CD14-positive monocyte (primary cell): ENCODE results near the gene PDE8B. TPM values are rescaled to one million over a fixed set of nuclear protein-coding genes. Genes with fewer than 3 reads are reported as not detected.
"Not testable (repeated sequence)": the region's sequence is repeated elsewhere in the genome, so short reads cannot be mapped to it uniquely, and the experiment has no call there.

Experiments used
- DNase-seq, 3 donors: peaks; one replicate each; pipeline ENCODE4 v3.0.0-alpha.2; 2011 to 2022
- H2AFZ ChIP-seq: 2 replicates; pipeline ENCODE4 v1.6.0; 2012; ENCODE audit warnings: mild to moderate bottlenecking, low read depth, low read length, inconsistent platforms; ENCODE audit not compliant: insufficient read depth, poor library complexity, severe bottlenecking
- H3K27ac ChIP-seq, 2 donors: 1 replicate in 1 of 2; 2 replicates in 1 of 2; pipeline ENCODE4 v1.5.1; 2012 to 2013; ENCODE audit warnings: low read length in 2 of 2, control low read depth in 1 of 2, inconsistent platforms in 1 of 2, low read depth in 1 of 2, mild to moderate bottlenecking in 1 of 2
- H3K27me3 ChIP-seq, 2 donors: one replicate each; pipeline versions ENCODE4 v1.6.0 to v1.6.1; 2011 to 2013; ENCODE audit warnings: low read length in 2 of 2; ENCODE audit not compliant: control insufficient read depth in 2 of 2, insufficient read depth in 2 of 2
- H3K36me3 ChIP-seq, 2 donors: replicated peaks in 1 of 2; 1 replicate in 1 of 2; 2 replicates in 1 of 2; pipeline versions ENCODE4 v1.5.1 to v1.6.1; 2012 to 2013; ENCODE audit warnings: low read length in 2 of 2, control low read depth in 1 of 2, inconsistent platforms in 1 of 2, mild to moderate bottlenecking in 1 of 2; ENCODE audit not compliant: insufficient read depth in 2 of 2, control insufficient read depth in 1 of 2
- H3K4me1 ChIP-seq, 2 donors: 1 replicate in 1 of 2; 2 replicates in 1 of 2; pipeline versions ENCODE4 v1.5.1 to v1.6.1; 2012 to 2013; ENCODE audit warnings: low read length in 2 of 2, control low read depth in 1 of 2, inconsistent platforms in 1 of 2, mild to moderate bottlenecking in 1 of 2, moderate library complexity in 1 of 2; ENCODE audit not compliant: insufficient read depth in 2 of 2, control insufficient read depth in 1 of 2
- H3K4me2 ChIP-seq: replicated peaks from 2 replicates; pipeline ENCODE3; 2012; ENCODE audit warnings: low read length, moderate library complexity, mild to moderate bottlenecking; ENCODE audit not compliant: poor library complexity, severe bottlenecking; ENCODE audit errors: extremely low read depth
- H3K4me3 ChIP-seq, 3 experiments: fragments of 200-600 bp in 1 of 3; sonication (generic) in 1 of 3; replicated peaks in 1 of 3; 1 replicate in 2 of 3; 2 replicates in 1 of 3; pipeline ENCODE4 v1.5.1; 2011 to 2013; ENCODE audit warnings: low read length in 3 of 3, mild to moderate bottlenecking in 3 of 3, control low read depth in 2 of 3, low read depth in 2 of 3, inconsistent platforms in 1 of 3, moderate library complexity in 1 of 3
- H3K79me2 ChIP-seq: 2 replicates; pipeline ENCODE4 v1.6.0; 2012; ENCODE audit warnings: mild to moderate bottlenecking, control low read depth, inconsistent platforms, low read length, moderate library complexity; ENCODE audit not compliant: insufficient read depth
- H3K9ac ChIP-seq: 2 replicates; pipeline ENCODE4 v1.6.0; 2017; ENCODE audit warnings: low read length, mild to moderate bottlenecking; ENCODE audit not compliant: insufficient read depth, poor library complexity, severe bottlenecking
- H3K9me3 ChIP-seq, 2 donors: replicated peaks in 1 of 2; 1 replicate in 1 of 2; 2 replicates in 1 of 2; pipeline versions ENCODE4 v1.5.1 to v1.6.1; 2012 to 2013; ENCODE audit warnings: low read length in 2 of 2, control low read depth in 1 of 2; ENCODE audit not compliant: control insufficient read depth in 1 of 2, insufficient read depth in 1 of 2
- H4K20me1 ChIP-seq: 2 replicates; pipeline ENCODE4 v1.6.0; 2012; ENCODE audit warnings: mild to moderate bottlenecking, low read length, control low read depth, moderate library complexity; ENCODE audit not compliant: insufficient read depth
- H3K27ac Mint-ChIP-seq, 7 donors: one replicate each; pipeline ENCODE4 v1.8.0; 2020; ENCODE audit warnings: mild to moderate bottlenecking in 7 of 7, mixed read lengths in 7 of 7, moderate library complexity in 6 of 7, inconsistent platforms in 2 of 7
- H3K27me3 Mint-ChIP-seq, 3 donors: one replicate each; pipeline ENCODE4 v1.8.0; 2021 to 2022; ENCODE audit warnings: low read depth in 3 of 3, mild to moderate bottlenecking in 3 of 3, mixed read lengths in 3 of 3, moderate library complexity in 3 of 3, inconsistent platforms in 1 of 3
- H3K36me3 Mint-ChIP-seq, 2 donors: one replicate each; pipeline ENCODE4 v1.8.0; 2020; ENCODE audit warnings: mixed read lengths in 2 of 2, inconsistent platforms in 1 of 2, mild to moderate bottlenecking in 1 of 2
- H3K4me1 Mint-ChIP-seq: one replicate; pipeline ENCODE4 v1.8.0; 2020; ENCODE audit warnings: mild to moderate bottlenecking, mixed read lengths
- H3K4me3 Mint-ChIP-seq, 2 donors: one replicate each; pipeline ENCODE4 v1.8.0; 2020; ENCODE audit warnings: mild to moderate bottlenecking in 2 of 2, mixed read lengths in 2 of 2, moderate library complexity in 1 of 2
- H3K9me3 Mint-ChIP-seq, 7 donors: one replicate each; pipeline ENCODE4 v1.8.0; 2020 to 2022; ENCODE audit warnings: mixed read lengths in 7 of 7, mild to moderate bottlenecking in 6 of 7, moderate library complexity in 6 of 7, inconsistent platforms in 2 of 7
- WGBS: methylation state at CpG from one replicate; pipeline ENCODE4 v1.1.5; 2013; ENCODE audit warnings: missing lambda C conversion rate; ENCODE audit not compliant: insufficient coverage; 5-methylcytosine and 5-hydroxymethylcytosine counted together
- intact Hi-C, 2 donors: fragments of 100-400 bp; cut with micrococcal nuclease; formaldehyde crosslinking; loops; one replicate each; pipeline versions ENCODE4 v1.15.0 to v1.15.1; 2023
- polyA plus RNA-seq, 3 donors: library from polyadenylated mRNA; depleted of rRNA in 1 of 3; unstranded in 2 of 3; stranded (reverse) in 1 of 3; fragments of 300-500 nt in 2 of 3; fragments of >200 nt in 1 of 3; fragmentation: Illumina TruSeq in 2 of 3; gene quantifications; 1 replicate in 2 of 3; 2 replicates in 1 of 3; pipeline ENCODE4 v1.2.3, GENCODE V29; 2012 to 2021
- TF ChIP-seq, protein P1 (sequence below): fragments of 200-600 bp; IDR thresholded peaks from one replicate; pipeline ENCODE4 v1.8.0; 2022; ENCODE audit warnings: antibody characterized with exemption, mild to moderate bottlenecking

The PDE8B gene
- polyA plus RNA-seq, 3 donors: 0.11 to 0.61 (median 0.29) TPM

DNA sequence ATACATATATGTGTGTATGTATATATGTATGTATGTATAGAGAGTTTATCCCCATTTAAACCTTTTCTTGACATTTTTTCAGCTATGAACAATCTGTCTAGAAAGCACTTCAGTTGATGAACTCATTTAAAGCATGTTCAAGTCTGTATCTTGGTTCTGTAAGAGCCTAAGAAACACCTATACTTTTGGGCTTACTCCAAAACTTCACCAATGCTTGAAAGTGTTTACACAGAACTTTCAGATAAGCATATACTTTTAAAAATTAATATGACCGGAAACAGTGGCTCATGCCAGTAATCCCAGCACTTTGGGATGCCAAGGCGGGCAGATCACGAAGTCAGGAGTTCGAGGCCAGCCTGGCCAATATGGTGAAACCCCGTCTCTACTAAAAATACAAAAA is 250.8 kb downstream of the PDE8B start:
- H3K9ac ChIP-seq: no peak overlapping the region
- no peaks in the 10 kb centered on the region for H3K27me3 Mint-ChIP-seq
- no peaks in the 10 kb centered on the region for H3K27me3 ChIP-seq
- no peak overlapping the region for H3K4me3 ChIP-seq
- H3K4me2 ChIP-seq: no peak overlapping the region
- peaks cover 15% of the 10 kb centered on the region for H3K4me1 Mint-ChIP-seq
- peaks cover 14% of the 10 kb centered on the region for H3K79me2 ChIP-seq
- H3K4me1 ChIP-seq: peaks cover 6 to 19% of the 10 kb centered on the region in 2 donors
- TF ChIP-seq, protein P1, sequence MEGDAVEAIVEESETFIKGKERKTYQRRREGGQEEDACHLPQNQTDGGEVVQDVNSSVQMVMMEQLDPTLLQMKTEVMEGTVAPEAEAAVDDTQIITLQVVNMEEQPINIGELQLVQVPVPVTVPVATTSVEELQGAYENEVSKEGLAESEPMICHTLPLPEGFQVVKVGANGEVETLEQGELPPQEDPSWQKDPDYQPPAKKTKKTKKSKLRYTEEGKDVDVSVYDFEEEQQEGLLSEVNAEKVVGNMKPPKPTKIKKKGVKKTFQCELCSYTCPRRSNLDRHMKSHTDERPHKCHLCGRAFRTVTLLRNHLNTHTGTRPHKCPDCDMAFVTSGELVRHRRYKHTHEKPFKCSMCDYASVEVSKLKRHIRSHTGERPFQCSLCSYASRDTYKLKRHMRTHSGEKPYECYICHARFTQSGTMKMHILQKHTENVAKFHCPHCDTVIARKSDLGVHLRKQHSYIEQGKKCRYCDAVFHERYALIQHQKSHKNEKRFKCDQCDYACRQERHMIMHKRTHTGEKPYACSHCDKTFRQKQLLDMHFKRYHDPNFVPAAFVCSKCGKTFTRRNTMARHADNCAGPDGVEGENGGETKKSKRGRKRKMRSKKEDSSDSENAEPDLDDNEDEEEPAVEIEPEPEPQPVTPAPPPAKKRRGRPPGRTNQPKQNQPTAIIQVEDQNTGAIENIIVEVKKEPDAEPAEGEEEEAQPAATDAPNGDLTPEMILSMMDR: no peak
- intact Hi-C loops: no loop called here
- no peaks in the 10 kb centered on the region for H4K20me1 ChIP-seq
- no peak overlapping the region for H2AFZ ChIP-seq
- peaks cover 22 to 25% of the 10 kb centered on the region in 2 donors for H3K36me3 Mint-ChIP-seq
- no peaks in the 10 kb centered on the region for H3K9me3 Mint-ChIP-seq
- 96% methylated on average over 4 of the region's 5 CpGs for WGBS
- no peak overlapping the region for H3K4me3 Mint-ChIP-seq
- H3K27ac Mint-ChIP-seq: no peak overlapping the region
- no peak for DNase-seq
- no peaks in the 10 kb centered on the region for H3K9me3 ChIP-seq
- H3K27ac ChIP-seq: no peak overlapping the region
- peaks cover 18 to 42% of the 10 kb centered on the region in 2 donors for H3K36me3 ChIP-seq

DNA sequence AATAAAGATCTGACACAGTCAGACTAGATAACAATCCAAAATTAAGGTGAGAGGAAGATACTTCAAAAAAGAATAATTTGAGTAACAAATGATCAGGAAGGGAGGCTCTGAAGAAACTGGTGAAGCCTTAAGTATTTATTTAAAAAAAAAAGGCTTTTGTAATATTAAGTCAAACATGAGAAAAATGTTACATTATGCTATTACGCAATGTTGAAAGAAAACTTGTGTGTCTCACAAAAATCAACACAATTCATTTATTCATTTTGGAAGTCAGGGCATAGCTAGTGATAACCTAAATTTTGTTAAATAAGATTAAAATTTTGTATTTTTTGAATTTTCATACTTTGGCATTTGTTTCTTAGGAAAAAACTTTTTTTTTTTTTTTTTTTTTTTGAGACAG is 253.4 kb downstream of the PDE8B start:
- peaks cover 6 to 19% of the 10 kb centered on the region in 2 donors for H3K4me1 ChIP-seq
- no peak overlapping the region for H3K4me3 Mint-ChIP-seq
- H3K27ac ChIP-seq: no peak overlapping the region
- no peak overlapping the region for H3K9ac ChIP-seq
- peak overlapping the region in 2 of 7 donors; percentile 59 to 78 for H3K27ac Mint-ChIP-seq
- peaks cover 0 to 2% (median 0%) of the 10 kb centered on the region in 7 donors for H3K9me3 Mint-ChIP-seq
- no peaks in the 10 kb centered on the region for H3K27me3 Mint-ChIP-seq
- TF ChIP-seq, protein P1: no peak
- peaks cover 13 to 31% of the 10 kb centered on the region in 2 donors for H3K36me3 ChIP-seq
- H3K4me2 ChIP-seq: no peak overlapping the region
- peaks cover 25% of the 10 kb centered on the region for H3K79me2 ChIP-seq
- intact Hi-C loops: no loop called here
- no CpG with 5 or more reads among the region's 1 CpG for whole genome bisulfite sequencing
- no peaks in the 10 kb centered on the region for H4K20me1 ChIP-seq
- DNase-seq: peak in 1 of 3 donors; percentile 4
- H2AFZ ChIP-seq: no peak overlapping the region
- H3K27me3 ChIP-seq: no peaks in the 10 kb centered on the region
- H3K9me3 ChIP-seq: no peaks in the 10 kb centered on the region
- no peak overlapping the region for H3K4me3 ChIP-seq
- peaks cover 16 to 18% of the 10 kb centered on the region in 2 donors for H3K36me3 Mint-ChIP-seq
- peaks cover 17% of the 10 kb centered on the region for H3K4me1 Mint-ChIP-seq

DNA sequence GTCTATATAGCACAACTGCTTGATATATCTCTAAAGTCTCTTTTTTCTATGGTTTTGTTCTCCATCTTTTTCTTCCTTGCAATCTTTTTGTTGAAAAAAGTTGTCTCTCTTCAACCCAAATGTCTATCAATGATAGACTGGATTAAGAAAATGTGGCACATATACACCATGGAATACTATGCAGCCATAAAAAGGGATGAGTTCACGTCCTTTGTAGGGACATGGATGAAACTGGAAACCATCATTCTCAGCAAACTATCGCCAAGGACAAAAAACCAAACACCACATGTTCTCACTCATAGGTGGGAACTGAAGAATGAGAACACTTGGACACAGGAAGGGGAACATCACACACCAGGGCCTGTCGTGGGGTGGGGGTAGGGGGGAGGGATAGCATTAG is 258.4 kb downstream of the PDE8B start:
- Histone ChIP-seq H3K79me2 (peaks cover 30% of the 10 kb centered on the region), H3K4me1 (peaks cover 4 to 15% of the 10 kb centered on the region in 2 donors)
- H3K27ac ChIP-seq, H3K27me3 Mint-ChIP-seq, H3K4me3 ChIP-seq, H4K20me1 ChIP-seq, H3K9me3 ChIP-seq, H3K9ac ChIP-seq, H3K27me3 ChIP-seq, H2AFZ ChIP-seq, H3K27ac Mint-ChIP-seq, H3K9me3 Mint-ChIP-seq, H3K36me3 ChIP-seq, DNase-seq, H3K4me2 ChIP-seq, H3K4me3 Mint-ChIP-seq, intact Hi-C loops: not testable (repeated sequence)
- Mint-ChIP-seq H3K4me1 (peaks cover 18% of the 10 kb centered on the region), H3K36me3 (peaks cover 27 to 35% of the 10 kb centered on the region in 2 donors)
- WGBS: no CpG with 5 or more reads among the region's 3 CpGs
